Measurements from ENCODE around the gene SSTR1. TPM values are rescaled to one million over a fixed set of nuclear protein-coding genes. Genes with fewer than 3 reads are reported as not detected.

Gene SSTR1
- total and polyA plus RNA-seq, 11 donors = 0.12 to 2.6 (median 0.53) TPM

DNA sequence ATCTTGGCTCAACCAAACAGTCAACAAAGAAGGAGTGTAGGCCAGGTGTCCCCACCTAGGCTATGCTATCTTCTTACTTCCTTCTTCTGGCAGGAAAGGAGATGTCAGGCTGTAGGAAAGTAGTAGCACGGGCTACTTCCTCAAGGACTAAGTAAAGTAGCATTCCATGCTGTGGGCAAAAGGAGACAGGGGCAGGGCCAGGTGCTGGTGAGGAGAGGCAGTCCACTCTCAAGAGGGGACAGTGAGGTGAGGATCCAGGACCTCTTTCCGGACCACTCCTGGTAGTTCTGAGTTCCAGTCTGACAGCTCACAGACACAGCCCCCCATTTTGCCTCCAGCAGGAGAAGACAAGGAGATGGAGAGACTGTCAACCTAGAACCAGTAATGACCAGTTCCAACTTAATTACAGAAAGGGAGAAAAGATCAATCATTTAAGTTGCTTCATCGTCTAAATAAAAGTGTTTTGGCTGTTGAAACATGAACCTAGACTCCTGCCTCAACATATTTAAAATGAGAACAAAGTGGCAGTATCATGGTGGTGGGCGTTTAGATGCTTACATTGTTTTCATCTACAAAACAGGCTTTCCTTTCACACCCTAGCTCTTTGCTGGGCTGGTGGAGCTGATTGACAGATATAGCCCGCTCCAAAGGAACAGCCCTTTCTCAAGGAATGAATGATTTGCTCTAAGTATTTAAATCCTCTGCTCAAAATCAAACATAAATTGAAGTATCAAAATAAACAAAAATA is 5.1 kb upstream of the SSTR1 start:
- ATAC-seq (no peak), DNase-seq (no peak)
- TF ChIP-seq POLR2A (IDR thresholded peaks at IDR 0.05) (no peak), CTCF (IDR thresholded peaks at IDR 0.05) (no peak)
- H3K27me3 ChIP-seq = peaks cover 0 to 10% (median 0%) of the 10 kb centered on the region in 9 donors
- no peaks in the 10 kb centered on the region for H3K36me3 ChIP-seq
- H3K4me1 ChIP-seq = no peaks in the 10 kb centered on the region
- intact Hi-C loops (cut with DNase I) = loop anchor here in 1 of 10 donors (10.0 kb wide), 1 partner anchor 298 kb away; no protein-coding TSS in a partner anchor
- 57 to 78% (median 76%) methylated on average over 5 of the region's 5 CpGs for WGBS, 4 donors
- no peak overlapping the region for H3K4me3 ChIP-seq
- no peak overlapping the region for H3K27ac ChIP-seq
- H3K9me3 ChIP-seq = peaks cover 0 to 11% (median 1%) of the 10 kb centered on the region in 12 donors

DNA sequence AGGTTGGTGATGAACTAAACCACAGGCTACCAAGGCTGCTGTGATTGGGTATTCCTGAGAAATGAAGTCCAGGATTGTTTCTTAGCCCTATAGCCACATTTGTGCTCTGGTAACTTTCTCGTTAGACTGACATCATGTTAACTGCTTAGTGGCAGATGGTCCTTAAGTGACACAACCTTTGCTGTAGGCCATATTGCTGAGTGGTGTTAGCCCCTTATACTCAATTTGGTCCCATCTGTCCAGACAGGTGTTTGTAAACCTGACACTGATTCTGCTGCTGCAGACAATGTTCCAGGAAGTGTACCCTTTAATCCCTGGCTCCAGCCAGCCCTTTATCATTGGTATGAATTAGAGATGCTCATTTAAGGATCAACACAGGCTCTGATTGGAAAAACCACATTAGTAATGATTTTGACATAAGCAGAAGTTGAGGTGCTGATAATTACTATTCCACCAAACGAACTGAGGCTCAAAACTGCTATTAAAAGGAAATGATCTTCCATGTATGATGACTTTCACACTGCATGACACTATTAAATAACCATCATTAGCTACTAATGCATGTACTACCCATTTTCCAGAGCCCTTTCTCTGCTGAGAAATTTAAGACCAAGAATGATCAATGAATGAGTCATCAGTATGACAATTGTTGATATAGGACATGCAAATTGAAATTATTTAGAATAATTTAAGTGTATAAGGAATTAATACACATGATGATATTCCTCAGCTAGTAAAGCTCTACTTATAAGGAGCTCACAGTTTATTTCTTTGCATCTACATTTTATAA is 3.6 kb upstream of the SSTR1 start:
- TF ChIP-seq CTCF (IDR thresholded peaks at IDR 0.05) (no peak), POLR2A (IDR thresholded peaks at IDR 0.05) (no peak)
- ATAC-seq (no peak), DNase-seq (no peak)
- Histone ChIP-seq H3K9me3 (peaks cover 0 to 11% (median 1%) of the 10 kb centered on the region in 12 donors), H3K36me3 (no peaks in the 10 kb centered on the region), H3K4me1 (peaks cover 0 to 14% (median 0%) of the 10 kb centered on the region in 12 donors), H3K27ac (no peak overlapping the region), H3K4me3 (no peak overlapping the region), H3K27me3 (peaks cover 0 to 23% (median 13%) of the 10 kb centered on the region in 9 donors)
- intact Hi-C loops (cut with DNase I) = loop anchor here in 1 of 10 donors (10.0 kb wide), 1 partner anchor 299 kb away; no protein-coding TSS in a partner anchor
- WGBS, 4 donors = 36 to 59% (median 42%) methylated on average over 2 of the region's 2 CpGs

GRCh38 chr14:38204719-38205115 is 3.0 kb upstream of the SSTR1 start:
- no peak for TF ChIP-seq POLR2A (IDR thresholded peaks at IDR 0.05)
- TF ChIP-seq CTCF (IDR thresholded peaks at IDR 0.05) = no peak
- intact Hi-C loops (cut with DNase I) = loop anchor here in 1 of 10 donors (10.0 kb wide), 1 partner anchor 300 kb away; no protein-coding TSS in a partner anchor
- no peak for DNase-seq
- no peak for ATAC-seq
- no peak overlapping the region for H3K27ac ChIP-seq
- H3K9me3 ChIP-seq = peaks cover 0 to 11% (median 1%) of the 10 kb centered on the region in 12 donors
- no peaks in the 10 kb centered on the region for H3K36me3 ChIP-seq
- no peak overlapping the region for H3K4me3 ChIP-seq
- peaks cover 0 to 29% (median 19%) of the 10 kb centered on the region in 9 donors for H3K27me3 ChIP-seq
- H3K4me1 ChIP-seq = peaks cover 0 to 18% (median 3%) of the 10 kb centered on the region in 12 donors
